ENCODE data around the gene PDSS2. TPM values are rescaled to one million over a fixed set of nuclear protein-coding genes. Genes with fewer than 3 reads are reported as not detected.

The PDSS2 gene
- total RNA-seq, 1 experiment from 2014 or later: 14.8 TPM

- no peak overlapping the region for H3K4me3 Mint-ChIP-seq (ENCODE audit: low read depth, unreplicated experiment)
Observed at GRCh38 chr6:107413966-107414645, 45.3 kb downstream of the PDSS2 start.

GRCh38 chr6:107411161-107411560 is 48.2 kb downstream of the PDSS2 start:
- Mint-ChIP-seq H3K27ac (ENCODE audit: unreplicated experiment) (no peak overlapping the region), H3K36me3 (ENCODE audit: insufficient read depth, unreplicated experiment) (no peaks in the 10 kb centered on the region), H3K27me3 (ENCODE audit: unreplicated experiment) (no peaks in the 10 kb centered on the region), H3K4me1 (ENCODE audit: low read depth, unreplicated experiment) (peaks cover 8% of the 10 kb centered on the region), H3K9me3 (ENCODE audit: low read depth, unreplicated experiment) (no peaks in the 10 kb centered on the region), H3K4me3 (ENCODE audit: low read depth, unreplicated experiment) (no peak overlapping the region)
- no peak for DNase-seq
- TF ChIP-seq CTCF (IDR thresholded peaks at IDR 0.05; ENCODE audit: unreplicated experiment): no peak
- BruUV-seq (replicated peaks): no TSS peak
- intact Hi-C loops (cut with micrococcal nuclease; ENCODE audit: unreplicated experiment): no loop called here
- CTCF ChIA-PET: no interaction called here

More at GRCh38 chr6:107413966-107414645, 45.3 kb downstream of the PDSS2 start:
- DNase-seq: no peak
- no peak for TF ChIP-seq CTCF (IDR thresholded peaks at IDR 0.05; ENCODE audit: unreplicated experiment)
- CTCF ChIA-PET: no interaction called here
- no peaks in the 10 kb centered on the region for H3K27me3 Mint-ChIP-seq (ENCODE audit: unreplicated experiment)
- BruUV-seq (replicated peaks): no TSS peak
- H3K9me3 Mint-ChIP-seq (ENCODE audit: low read depth, unreplicated experiment): no peaks in the 10 kb centered on the region
- H3K36me3 Mint-ChIP-seq (ENCODE audit: insufficient read depth, unreplicated experiment): no peaks in the 10 kb centered on the region
- H3K27ac Mint-ChIP-seq (ENCODE audit: unreplicated experiment): no peak overlapping the region
- intact Hi-C loops (cut with micrococcal nuclease; ENCODE audit: unreplicated experiment): no loop called here
- H3K4me1 Mint-ChIP-seq (ENCODE audit: low read depth, unreplicated experiment): peaks cover 8% of the 10 kb centered on the region

GRCh38 chr6:107409942-107410341 is 49.4 kb downstream of the PDSS2 start:
- Mint-ChIP-seq H3K9me3 (ENCODE audit: low read depth, unreplicated experiment) (peaks cover 3% of the 10 kb centered on the region), H3K4me3 (ENCODE audit: low read depth, unreplicated experiment) (no peak overlapping the region), H3K27ac (ENCODE audit: unreplicated experiment) (no peak overlapping the region), H3K36me3 (ENCODE audit: insufficient read depth, unreplicated experiment) (no peaks in the 10 kb centered on the region), H3K27me3 (ENCODE audit: unreplicated experiment) (no peaks in the 10 kb centered on the region), H3K4me1 (ENCODE audit: low read depth, unreplicated experiment) (no peaks in the 10 kb centered on the region)
- DNase-seq: no peak
- TF ChIP-seq CTCF (IDR thresholded peaks at IDR 0.05; ENCODE audit: unreplicated experiment): no peak
- CTCF ChIA-PET: interaction anchor here (0.6 kb wide), 1 partner anchor 14 kb away, joined by 4 read pairs; no protein-coding TSS in a partner anchor
- no TSS peak for BruUV-seq (replicated peaks)
- intact Hi-C loops (cut with micrococcal nuclease; ENCODE audit: unreplicated experiment): no loop called here

GRCh38 chr6:107408714-107409113 is 50.6 kb downstream of the PDSS2 start:
- no peaks in the 10 kb centered on the region for H3K4me1 Mint-ChIP-seq (ENCODE audit: low read depth, unreplicated experiment)
- H3K27ac Mint-ChIP-seq (ENCODE audit: unreplicated experiment): no peak overlapping the region
- no TSS peak for BruUV-seq (replicated peaks)
- DNase-seq: no peak
- CTCF ChIA-PET: interaction anchor here (0.6 kb wide), 1 partner anchor 1686 kb away, joined by 3 read pairs; no protein-coding TSS in a partner anchor
- H3K36me3 Mint-ChIP-seq (ENCODE audit: insufficient read depth, unreplicated experiment): no peaks in the 10 kb centered on the region
- H3K4me3 Mint-ChIP-seq (ENCODE audit: low read depth, unreplicated experiment): no peak overlapping the region
- H3K27me3 Mint-ChIP-seq (ENCODE audit: unreplicated experiment): no peaks in the 10 kb centered on the region
- intact Hi-C loops (cut with micrococcal nuclease; ENCODE audit: unreplicated experiment): no loop called here
- H3K9me3 Mint-ChIP-seq (ENCODE audit: low read depth, unreplicated experiment): peaks cover 3% of the 10 kb centered on the region
- no peak for TF ChIP-seq CTCF (IDR thresholded peaks at IDR 0.05; ENCODE audit: unreplicated experiment)
